ENCODE measurements around the gene MBD3L2.
"Not testable (repeated sequence)": the region's sequence is repeated elsewhere in the genome, so short reads cannot be mapped to it uniquely, and the experiment has no call there.

GRCh38 chr19:7058576-7058975, 9.5 kb downstream of the MBD3L2 start, which contains the start of gene MBD3L3:
- TF ChIP-seq CTCF, POLR2A (IDR thresholded peaks at IDR 0.05): not testable (repeated sequence)
